Fibroblast of skin of abdomen (primary cell): Measurements from ENCODE around the gene OOSP3.
"Not testable (repeated sequence)": the region's sequence is repeated elsewhere in the genome, so short reads cannot be mapped to it uniquely, and the experiment has no call there.

Source experiments
- DNase-seq: peaks from one replicate; pipeline ENCODE4 v3.0.0-alpha.2; 2013

The OOSP3 gene

DNA sequence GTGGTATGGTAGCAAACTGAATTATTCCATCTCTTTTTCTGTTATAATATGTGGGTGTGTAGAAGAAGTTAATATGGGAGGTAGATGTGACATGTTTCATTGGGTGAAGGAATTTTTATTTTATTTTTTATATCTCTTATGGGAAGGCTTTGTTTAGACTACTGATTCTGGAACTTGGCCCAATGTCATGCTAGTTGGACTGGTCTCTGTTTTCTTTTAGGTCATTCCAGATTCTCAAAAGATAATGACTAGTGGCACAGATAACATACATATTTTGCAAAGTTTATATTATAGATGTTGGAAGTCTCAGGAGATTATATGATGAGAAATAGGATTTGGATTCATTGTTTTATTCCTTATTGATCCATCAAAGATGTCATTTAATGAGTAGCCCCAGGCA is 1.3 kb upstream of the OOSP3 start:
- DNase-seq = no peak

DNA sequence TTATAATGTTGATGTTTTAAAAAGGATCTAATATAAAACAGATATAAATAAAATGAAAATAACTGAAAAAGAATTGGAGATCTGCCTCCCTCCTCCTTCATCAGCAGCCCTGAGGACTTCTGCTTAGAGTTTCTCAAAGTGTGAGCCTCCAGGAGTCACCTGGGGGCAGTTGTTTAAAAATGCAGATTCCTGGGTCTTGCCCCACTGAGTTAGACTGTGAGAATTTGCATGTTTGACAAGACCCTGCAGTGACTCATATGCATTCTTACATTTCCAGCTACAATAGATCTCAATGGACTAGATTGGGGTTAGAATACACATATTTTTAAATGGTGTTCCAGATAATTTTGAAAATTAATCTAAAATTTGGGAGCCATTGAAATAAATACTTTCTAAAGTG is 798 bp upstream of the OOSP3 start:
- DNase-seq = no peak

DNA sequence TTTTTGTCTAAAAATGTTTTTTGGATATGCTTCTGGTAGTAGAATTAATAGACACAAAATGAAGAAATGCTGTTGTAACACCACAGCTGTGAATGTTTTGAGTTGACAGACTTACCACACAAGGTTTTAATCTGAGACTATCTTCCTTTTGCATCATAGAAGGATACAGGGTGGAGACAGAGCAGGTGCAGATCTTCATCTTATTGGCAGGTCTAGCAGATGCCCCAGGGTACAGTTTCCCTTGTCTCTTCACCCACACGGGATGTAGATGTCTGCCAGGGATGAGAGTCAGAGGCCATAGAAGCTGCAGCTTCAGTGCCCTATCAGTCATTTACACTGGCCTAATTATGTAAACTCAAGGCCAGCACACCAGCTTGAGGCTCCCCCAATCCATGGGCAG is 985 bp downstream of the OOSP3 start:
- no peak for DNase-seq

DNA sequence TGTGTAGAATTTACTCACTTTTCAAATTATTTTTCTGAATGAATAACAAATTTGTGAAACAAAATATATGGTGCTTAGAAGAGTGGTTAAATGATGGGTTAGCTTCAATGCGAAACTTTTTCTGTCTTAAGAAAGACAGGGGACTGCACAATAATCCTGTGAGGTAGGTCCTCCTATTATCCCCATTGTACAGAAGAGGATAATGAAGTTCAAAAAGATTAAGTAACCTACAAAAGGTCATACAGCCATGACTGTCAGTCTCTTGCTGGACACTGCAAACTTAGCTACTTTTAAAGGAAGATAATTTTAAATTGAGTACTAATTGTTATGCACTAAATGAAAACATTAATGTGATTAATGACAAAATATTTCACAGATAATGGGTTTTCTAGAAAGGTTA is 5.0 kb downstream of the OOSP3 start:
- no peak for DNase-seq

DNA sequence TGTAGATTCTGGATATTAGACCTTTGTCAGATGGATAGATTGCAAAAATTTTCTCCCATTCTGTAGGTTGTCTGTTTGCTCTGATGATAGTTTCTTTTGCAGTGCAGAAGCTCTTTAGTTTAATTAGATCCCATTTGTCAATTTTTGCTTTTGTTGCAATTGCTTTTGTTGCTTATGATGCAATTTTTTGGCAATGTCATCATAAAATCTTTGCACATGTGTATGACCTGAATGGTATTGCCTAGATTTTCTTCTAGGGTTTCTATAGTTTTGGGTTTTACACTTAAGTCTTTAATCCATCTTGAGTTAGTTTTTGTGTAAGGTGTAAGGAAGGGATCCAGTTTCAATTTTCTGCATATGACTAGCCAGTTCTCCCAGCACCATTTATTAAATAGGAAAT is 8.6 kb downstream of the OOSP3 start:
- not testable (repeated sequence) for DNase-seq

DNA sequence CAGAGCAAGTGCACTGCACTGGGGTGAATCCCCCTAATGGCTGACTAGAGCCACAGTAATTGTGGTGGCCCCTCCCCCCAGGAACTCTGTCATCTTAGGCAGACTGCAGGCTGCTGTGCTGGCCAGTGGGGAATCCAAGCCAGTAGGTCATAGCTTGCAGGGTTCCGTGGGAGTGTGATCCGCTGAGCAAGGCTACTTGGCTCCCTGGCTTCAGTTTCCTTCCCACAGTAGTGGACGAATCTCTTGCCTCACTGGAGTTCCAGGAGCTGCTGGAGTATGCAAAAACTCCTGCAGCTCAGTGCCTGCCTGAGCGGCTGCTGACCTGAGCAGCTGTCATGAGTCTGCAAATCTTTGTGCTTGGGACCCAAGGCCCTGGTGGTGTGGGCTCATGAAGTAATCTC is 13.2 kb downstream of the OOSP3 start:
- no peak for DNase-seq

DNA sequence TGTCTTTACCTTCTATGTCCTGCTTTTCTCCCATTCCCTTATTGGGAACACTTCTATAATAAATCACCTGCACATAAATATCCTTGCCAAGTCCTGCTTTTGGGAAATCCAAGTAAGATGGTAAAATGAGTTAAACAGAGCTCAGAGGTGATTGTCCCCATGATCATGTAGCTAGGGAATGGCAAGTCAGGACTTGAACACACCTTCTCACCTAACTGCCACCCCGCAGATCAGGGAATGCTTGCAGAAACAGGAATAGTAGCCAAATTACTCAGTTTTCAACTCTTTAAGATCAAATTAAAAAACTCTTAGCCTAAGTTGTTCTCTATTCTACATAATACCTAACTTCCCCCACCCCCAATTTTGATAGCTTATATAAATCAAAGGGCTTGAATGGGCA is 16.0 kb downstream of the OOSP3 start:
- no peak for DNase-seq

DNA sequence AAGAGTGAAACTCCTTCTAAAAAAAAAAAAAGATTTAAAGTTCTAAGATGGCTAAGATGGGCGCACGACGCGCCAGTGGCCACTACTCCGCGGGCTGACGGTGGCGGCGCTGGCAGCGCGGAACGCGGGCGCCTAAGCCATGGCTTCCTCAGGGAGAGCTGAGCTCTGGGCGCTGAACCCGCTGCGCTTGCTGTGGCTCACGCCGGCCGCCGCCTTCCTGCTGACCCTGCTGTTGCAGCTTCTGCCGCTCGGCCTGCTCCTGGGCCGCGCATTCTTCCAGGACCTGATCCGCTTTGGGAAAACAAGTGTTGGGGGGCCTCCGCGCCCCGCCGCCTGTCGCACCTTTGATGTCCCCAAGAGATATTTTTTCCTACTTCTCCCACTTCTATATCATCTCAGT is 19.5 kb downstream of the OOSP3 start:
- no peak for DNase-seq

DNA sequence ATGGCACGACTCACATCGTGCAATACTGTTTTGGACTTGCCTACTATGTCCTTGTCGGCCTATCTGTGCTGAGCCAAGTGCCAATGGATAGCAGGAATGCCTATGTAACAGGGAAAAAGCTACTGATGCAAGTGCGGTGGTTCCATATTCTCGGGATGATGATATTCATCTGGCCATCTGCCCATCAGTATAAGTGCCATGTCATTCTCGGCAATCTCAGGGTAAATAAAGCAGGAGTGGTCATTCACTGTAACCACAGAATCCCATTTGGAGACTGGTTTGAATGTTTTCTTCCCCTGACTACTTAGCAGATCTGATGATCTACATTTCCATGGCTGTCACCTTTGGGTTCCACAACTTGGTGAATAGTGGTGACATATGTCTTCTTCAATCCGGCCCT is 20.1 kb downstream of the OOSP3 start:
- no peak for DNase-seq

DNA sequence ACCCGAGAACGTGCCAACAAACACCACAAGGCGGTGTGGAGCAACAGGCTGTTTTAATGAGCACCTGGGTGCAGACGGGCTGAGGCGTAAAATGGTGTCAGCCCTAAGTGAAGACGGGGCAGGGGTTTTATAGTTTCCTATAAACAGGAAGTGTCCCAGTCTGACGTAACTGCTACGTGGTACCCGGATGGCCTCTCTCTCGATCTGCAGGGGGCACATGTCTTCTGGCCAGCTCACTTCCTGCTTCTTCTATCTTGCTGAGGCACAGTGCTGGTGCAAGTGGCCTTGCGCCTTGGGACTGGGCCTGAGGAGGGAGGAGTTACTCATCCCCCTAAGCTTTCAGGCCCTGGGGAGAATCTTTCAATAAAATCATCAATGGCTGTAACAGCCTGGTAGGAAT is 20.9 kb downstream of the OOSP3 start:
- DNase-seq = no peak

DNA sequence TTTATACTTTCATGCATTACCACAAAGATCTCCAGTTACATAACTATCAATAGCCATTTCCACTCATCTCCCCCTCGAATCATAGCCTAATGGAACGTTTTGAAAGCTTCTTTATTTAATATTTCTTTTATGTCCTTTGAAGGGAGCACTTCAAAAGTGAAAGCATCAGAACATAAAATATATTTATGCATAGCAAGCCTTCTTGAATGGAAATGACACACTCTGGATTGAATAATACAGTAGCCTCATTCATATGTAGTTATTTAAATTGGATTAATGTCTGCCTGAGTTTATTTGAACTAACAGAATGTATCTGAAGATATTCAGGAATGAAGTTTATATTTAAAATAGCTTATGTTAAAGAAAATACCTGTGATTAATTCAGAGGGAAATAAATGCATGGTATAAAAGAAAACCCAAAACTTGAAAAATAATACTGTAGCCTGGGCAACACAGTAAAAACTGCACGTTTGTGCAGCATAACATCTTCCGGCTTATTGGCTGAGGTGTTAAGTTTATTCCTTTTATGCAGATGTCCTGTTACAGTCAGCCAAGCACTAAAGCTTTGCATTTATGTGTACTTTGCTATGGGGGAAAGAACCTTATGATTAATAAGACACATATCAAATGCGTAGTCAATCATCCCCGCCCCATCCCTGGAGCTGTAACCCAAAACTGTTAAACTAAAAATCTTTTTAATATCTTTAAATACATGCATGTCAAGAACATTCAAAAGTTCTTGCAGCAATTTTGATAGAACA is 22.0 kb downstream of the OOSP3 start:
- no peak for DNase-seq

DNA sequence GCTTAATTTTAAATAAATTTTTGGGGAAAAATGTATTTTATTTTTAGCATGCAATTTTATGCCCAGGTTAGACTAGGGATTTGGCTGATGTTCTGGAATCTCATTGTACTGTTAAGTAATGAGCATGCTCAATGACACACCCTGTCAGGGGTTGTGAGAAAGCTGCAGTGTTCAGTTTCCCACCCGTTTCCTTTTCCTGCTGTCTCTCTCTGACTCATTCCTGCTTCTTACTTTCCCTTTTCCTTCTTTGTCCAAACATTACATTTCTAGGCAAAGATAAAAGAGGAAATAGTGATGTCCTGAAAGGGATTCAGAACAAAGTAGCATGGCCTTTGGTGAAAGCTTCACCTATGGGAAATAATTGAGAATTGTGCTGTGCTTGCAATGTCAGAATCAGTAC is 22.7 kb downstream of the OOSP3 start:
- DNase-seq = no peak

DNA sequence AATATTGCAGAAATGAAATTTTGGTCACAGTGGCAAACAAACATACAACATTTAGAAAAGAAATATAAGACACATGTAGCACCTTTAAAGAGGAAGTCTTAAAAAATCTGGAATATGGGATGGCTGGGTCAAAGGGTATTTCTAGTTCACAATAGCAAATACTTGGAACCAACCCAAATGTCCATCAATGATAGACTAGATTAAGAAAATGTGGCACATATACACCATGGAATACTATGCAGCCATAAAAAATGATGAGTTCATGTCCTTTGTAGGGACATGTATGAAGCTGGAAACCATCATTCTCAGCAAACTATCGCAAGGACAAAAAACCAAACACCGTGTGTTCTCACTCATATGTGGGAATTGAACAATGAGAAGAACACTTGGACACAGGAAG is 25.0 kb downstream of the OOSP3 start:
- DNase-seq = not testable (repeated sequence)

DNA sequence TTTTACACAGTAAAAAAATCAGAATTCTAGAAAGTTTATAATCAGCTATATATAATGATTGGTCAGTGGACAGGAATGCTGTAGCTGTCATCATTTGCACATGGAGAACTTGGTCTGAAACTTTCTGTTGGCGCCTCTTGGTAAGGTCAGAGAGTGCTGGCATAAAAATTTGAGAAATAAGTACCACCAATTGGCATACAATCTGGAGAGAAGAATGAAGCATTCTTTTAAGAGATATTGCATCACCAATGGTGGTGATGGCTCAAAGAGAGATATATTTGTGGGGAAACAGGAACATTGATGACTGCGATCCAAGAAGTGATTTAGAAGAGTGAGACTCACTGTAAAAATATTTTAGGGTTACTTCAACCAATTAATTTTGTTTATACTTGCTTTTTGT is 39.9 kb downstream of the OOSP3 start:
- DNase-seq = no peak

DNA sequence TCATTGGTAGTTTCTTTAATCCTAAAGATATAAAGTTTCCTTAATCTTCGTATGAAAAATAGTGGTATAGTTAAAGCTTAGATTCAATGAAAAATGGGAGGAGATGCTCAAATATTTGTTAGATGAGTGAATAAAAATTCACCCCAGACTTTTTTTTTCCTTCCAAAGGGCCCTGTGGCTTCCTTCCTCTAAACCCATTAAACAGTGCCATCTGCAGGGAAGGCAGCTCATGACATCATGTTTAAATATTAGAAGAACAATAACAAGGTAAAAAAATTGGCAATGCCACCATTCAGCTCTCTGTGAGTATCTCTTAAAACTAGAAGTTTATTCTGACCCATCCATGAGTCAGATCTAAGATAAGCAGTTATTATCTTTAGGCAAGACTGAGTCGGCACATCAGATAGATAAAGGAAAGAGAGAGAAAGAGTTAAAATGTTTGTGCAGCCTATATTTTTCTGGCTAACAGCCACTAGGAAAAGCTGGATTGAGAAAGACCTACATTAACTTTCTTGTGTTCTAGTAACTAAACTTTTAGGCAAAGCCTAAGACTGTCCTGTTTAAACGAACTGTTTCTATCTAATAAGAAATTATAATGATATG is 40.5 kb downstream of the OOSP3 start:
- no peak for DNase-seq

DNA sequence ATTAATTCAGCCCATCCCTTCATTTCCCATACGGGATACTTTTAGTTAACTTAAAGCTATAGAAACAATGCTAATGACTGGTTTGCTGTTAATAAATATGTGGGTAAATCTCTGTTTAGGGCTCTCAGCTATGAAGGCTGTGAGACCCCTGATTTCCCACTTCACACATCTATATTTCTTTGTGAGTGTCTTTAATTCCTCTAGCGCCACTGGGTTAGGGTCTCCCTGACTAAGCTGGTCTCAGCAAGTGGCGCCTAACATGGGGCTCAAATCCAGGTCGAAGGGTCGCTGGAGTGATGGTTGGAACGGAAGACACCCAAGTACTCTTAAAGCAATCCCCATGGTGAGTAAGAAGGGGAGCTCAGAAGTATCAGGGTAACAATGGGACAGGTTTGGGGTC is 45.2 kb downstream of the OOSP3 start:
- no peak for DNase-seq

DNA sequence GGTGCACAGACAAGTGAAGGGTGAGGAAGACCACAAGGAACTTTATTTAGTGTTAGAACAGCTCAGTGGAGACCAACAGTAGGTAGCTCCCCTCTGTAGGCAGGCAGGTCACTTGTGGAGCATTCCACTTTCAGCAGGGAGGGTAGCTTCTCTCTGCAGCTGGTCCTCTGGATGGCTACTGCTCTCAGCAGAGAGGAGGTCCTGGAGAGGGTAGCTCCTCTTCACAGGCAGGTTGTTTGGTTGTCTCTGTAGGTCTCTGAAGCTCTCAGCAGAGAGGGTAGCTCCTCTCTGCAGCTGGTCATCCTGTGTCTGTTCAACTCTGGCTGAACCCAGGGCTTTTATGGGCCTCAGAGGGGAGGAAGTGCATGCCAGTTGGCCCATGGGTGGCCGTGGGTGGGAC is 53.1 kb downstream of the OOSP3 start:
- DNase-seq = no peak

DNA sequence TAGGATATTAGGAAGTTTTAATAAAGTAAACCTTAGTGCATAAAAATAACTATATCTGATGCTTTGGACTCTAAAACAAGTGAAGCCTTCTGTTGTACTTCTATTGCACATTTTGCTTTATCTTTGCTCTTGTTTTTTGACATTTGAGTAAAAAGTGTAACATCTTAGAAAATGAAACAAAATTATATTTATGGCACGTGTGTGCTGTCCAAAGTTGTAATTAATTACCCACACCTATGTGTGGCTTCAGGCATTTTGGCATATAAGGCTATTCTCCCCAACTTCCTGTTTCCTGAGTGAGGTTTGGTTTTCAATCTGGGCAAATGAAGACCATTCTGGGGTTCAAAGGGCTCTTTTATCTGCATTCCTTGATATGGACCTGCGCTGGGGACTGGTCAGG is 59.5 kb downstream of the OOSP3 start, which contains the start of gene OOSP1:
OOSP1 (plus strand) TSS at position 301 of the 400 bp plus-strand sequence; CDS start at position 324, 23 bp downstream.
- DNase-seq = no peak

DNA sequence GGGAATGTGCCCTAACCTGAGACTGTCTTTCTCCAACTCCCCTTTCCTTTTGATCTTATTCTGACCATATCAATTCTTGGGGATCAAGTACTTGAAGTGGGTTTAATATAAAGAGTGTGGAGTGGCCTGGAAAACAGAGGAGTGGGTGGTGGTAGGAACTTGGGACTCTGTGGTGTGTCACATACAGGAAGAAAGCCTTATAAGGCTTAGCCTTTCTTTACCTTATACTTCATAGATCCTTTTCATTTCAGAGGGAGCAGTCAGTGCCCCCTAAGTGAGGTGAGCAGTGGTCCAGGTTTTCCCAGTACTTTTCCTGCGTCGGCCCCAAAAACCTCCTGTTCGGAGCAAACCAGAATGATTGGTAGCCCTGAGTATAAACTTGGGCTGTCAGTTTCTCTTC is 60.1 kb downstream of the OOSP3 start:
- no peak for DNase-seq

DNA sequence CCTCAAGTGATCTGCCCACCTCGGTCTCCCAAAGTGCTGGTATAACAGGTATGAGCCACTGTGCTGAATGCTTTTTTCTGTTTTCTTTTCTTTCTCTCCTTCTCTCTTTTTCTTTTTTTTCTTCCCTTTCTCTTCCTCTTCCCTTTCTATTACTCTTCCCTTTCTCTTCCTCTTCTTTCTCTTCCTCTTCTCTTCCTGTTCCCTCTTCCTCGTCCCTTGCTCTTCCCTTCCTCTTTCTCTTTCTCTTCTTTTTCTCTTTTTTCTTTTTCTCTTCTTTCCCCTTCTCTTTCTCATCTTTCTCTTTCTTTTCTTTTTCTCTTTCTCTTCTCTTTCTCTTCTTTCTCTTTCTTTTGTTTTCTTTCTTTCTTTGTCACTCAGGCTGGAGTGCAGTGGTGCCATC is 60.9 kb downstream of the OOSP3 start:
- no peak for DNase-seq

DNA sequence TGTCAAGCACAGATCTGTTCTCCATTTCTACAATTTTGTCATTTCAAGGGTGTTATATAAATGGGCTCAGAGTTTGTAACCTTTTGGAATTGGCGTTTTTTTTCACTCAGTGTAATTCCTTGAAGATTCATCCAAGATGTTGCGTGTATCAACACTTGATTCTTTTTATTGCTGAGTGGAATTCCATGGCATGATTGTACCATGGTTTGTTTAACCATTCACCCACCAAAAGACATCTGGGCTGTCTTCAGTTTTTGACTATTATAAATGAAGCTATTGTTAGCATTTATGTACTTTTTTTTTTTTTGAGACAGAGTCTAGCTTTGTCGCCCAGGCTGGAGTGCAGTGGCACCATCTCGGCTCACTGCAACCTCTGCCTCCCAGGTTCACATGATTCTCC is 62.5 kb downstream of the OOSP3 start:
- DNase-seq = no peak

DNA sequence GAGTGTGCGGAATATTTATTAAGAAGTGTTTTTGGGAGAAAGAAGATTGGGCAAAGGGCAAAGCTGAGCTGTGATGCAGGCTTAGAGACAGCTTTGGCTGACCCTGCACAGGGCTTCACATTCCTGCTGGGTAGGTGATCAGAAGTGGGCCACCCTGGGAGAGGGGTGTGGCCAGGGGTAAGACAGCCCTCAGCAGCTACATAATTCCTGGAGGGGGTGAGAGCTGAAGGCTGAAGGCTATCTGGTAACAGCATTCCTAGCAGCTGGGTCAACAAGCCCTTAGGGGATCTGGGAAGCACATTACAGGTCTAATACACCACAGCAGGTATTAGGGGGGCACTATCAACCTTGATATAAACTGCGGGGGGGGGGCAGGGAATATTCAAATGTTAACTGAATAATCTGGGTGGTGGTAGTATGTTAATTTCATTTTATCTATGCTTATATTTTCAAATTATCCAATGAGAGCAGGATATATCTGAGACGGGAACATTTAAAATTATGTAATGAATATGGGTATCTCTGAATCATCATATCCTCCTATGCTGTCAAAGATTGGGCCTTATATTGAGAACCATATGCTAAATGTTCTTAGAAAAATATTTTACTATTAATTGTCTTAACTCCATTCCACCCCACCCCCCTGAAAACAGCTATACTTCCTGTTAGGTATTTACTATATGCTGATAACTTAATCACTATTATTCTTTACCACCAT is 65.6 kb downstream of the OOSP3 start:
- no peak for DNase-seq

DNA sequence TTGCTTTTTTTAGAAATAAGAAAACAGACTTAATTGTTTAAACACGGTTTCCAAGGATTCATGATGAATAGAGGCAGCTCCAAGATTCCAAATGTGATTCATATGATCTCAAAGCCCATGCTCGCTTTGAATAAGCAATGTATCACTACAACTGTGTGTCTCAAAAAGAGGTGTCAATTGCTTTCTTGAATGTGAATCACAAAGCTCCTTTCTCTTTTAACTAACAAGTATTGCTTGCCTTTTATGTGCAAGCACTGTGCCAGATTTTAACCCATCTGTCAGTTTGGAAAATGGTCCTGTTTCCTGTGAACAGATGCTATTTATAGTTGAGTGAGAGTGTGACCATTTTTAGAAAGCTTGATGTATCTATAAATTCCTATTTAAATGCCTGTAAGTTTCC is 66.1 kb downstream of the OOSP3 start:
- DNase-seq = no peak
